GM18951 (cell line): ENCODE measurements around the gene NRM.
"Not testable (repeated sequence)": the region's sequence is repeated elsewhere in the genome, so short reads cannot be mapped to it uniquely, and the experiment has no call there.

Experiments
- POLR2A ChIP-seq: IDR thresholded peaks from 4 replicates; pipeline ENCODE4 v1.6.1; 2011; ENCODE audit warnings: mild to moderate bottlenecking; ENCODE audit not compliant: insufficient read length, insufficient read depth; ENCODE audit errors: extremely low read depth
- in situ Hi-C: fragments of 300-500 bp; cut with MboI; formaldehyde crosslinking; loops from one replicate; pipeline ENCODE4 v1.12.0; 2022; ENCODE audit warnings: low sequenced_read_pairs, mixed read lengths, inconsistent platforms; ENCODE audit not compliant: unreplicated experiment

The NRM gene

GRCh38 chr6:30724906-30725667 is 34.3 kb upstream of the NRM start:
- in situ Hi-C loops = loop anchor here (5.0 kb wide), 1 partner anchor 53 kb away; the partner anchor contains the start of gene DHX16
- TF ChIP-seq POLR2A = no peak

- in situ Hi-C loops = not testable (repeated sequence)
Observed at GRCh38 chr6:30723843-30724741, 33.3 kb upstream of the NRM start.

- in situ Hi-C loops = not testable (repeated sequence)
Observed at GRCh38 chr6:30723159-30723842, 32.5 kb upstream of the NRM start.

- in situ Hi-C loops = no loop called here
Observed at GRCh38 chr6:30722280-30723112, 31.7 kb upstream of the NRM start.

GRCh38 chr6:30722025-30722279 is 31.2 kb upstream of the NRM start:
- in situ Hi-C loops = not testable (repeated sequence)

More at GRCh38 chr6:30722280-30723112, 31.7 kb upstream of the NRM start:
- TF ChIP-seq POLR2A = no peak

- TF ChIP-seq POLR2A = peak; percentile 66
- in situ Hi-C loops = no loop called here
Observed at GRCh38 chr6:30721198-30722024, 30.6 kb upstream of the NRM start.

GRCh38 chr6:30720738-30721197 is 30.0 kb upstream of the NRM start:
- in situ Hi-C loops = no loop called here
- peak; percentile 36 for TF ChIP-seq POLR2A

- in situ Hi-C loops = no loop called here
- TF ChIP-seq POLR2A = peak; percentile 94
Observed at GRCh38 chr6:30719791-30720737, 29.3 kb upstream of the NRM start, which contains the start of gene TUBB. TSS of gene TUBB (plus strand) at chr6:30720352. CDS start at chr6:30720507, 155 bp downstream.

- in situ Hi-C loops = no loop called here
Observed at GRCh38 chr6:30719356-30719755, 28.6 kb upstream of the NRM start.

GRCh38 chr6:30717845-30718720 is 27.3 kb upstream of the NRM start:
- in situ Hi-C loops = not testable (repeated sequence)

More at GRCh38 chr6:30719356-30719755, 28.6 kb upstream of the NRM start:
- peak; percentile 19 for TF ChIP-seq POLR2A
